GM18519 (cell line): ENCODE data around the gene AFAP1.

Experiments used
- ATAC-seq: cut with Tn5 transposase; IDR thresholded peaks from one replicate; pipeline ENCODE4 v1.9.1; 2021; ENCODE audit warnings: mild to moderate bottlenecking, moderate library complexity; ENCODE audit not compliant: unreplicated experiment, low FRiP score

The AFAP1 gene

DNA sequence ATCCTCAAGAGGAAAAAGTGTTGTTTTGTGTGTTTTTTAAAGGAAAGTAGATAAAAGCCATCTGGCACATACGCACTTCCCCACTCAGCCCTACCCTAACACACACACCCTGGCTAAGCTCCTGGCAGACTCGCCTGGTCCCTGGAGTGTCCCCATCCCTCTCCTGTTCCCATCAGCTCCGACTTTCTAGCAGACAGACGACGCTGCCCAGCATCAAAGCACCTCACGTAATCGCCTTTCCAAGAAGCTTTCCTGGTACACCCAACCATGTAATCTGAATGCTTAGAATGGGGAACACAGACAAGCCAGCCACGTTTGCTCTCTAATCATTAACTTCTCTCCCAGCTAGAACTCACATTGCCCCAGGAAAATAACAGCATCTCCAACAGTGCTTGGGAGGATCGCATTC lies 116.2 kb downstream of the AFAP1 start:
- no peak for ATAC-seq

DNA sequence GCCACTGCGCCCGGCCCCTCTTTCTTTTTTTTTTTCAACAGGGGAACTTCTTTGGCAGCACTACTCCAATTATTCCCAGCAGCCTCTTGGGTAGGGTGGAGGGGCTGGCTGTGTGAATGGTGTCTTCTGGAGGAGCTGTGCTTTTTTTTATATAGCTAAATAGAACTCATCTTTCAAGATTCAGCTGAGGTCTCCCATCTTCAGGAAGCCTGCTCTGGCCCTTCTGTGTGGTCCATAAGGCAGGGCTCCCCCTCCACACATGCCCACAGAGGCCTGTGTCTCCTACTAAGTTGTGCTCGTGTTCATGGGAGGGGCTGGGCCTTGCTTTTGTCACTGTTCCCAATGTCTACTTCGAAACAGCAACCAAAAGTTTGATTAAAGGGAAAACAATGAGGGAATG lies 116.8 kb downstream of the AFAP1 start:
- ATAC-seq = no peak

DNA sequence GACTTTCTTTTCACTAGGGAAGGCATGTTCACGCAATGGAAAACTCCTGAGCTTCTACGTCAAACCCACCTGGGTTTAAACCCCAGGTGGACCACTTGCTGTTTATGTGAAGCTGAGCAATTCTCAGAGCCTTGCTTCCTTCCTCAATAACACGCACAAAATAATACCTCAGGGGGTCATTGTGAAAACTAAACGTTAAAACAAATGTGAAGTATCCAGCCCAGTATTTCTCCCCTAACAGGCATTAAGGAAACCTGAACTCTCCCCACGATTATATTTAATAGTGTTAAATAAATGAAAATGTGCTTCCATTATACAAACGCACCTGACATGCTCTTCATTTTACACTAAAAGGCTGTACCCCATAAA lies 117.5 kb downstream of the AFAP1 start:
- no peak for ATAC-seq

GRCh38 chr4:7821245-7822136 lies 118.2 kb downstream of the AFAP1 start:
- ATAC-seq = no peak

GRCh38 chr4:7820031-7820818 lies 119.4 kb downstream of the AFAP1 start:
- ATAC-seq = no peak

DNA sequence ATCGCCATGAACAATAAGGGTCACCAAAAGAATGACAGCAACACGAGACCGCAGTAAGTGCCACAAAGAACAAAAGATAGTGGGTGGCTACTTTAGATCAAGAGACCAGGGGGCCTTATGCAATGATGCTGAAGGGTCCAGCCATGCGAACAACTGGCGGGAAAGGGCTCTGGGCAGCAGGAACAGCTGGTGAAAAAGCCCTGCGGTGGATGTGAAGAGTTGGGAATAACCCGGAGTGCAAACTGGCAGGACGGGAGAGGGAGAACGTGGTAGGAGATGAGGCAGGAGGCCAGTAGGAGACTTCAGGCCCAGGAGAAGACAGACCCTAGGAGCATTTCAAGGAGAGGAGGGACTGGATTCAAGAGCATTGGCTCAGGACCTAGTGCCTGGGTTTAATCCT lies 120.2 kb downstream of the AFAP1 start:
- ATAC-seq = no peak

DNA sequence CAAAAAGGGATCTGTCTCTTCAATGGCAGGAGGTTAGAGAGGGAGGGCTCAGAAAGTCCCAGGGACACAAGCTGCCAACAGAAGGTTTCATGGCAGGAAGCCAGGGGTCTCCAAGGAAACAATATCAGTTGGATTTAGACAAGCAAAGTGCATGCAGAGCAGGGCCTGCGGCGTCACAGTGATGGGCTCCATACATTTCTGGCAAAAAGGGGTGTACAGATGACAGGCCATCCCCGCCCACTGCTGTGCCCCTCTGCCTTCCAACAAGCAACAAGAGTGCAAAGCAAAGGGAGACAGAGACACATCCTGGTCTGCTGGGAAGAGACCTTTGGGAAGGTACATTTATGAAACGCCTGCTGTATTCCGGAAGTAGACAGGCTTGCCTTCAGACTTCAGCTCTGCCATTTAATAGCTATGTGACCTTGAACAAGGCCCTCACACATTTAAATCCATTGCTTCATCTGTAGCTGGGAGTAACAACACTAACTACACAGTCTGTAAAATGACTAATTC lies 121.2 kb downstream of the AFAP1 start:
- no peak for ATAC-seq

- no peak for ATAC-seq
Measured at GRCh38 chr4:7817877-7818398, 121.7 kb downstream of the AFAP1 start.

GRCh38 chr4:7816771-7817170 lies 122.9 kb downstream of the AFAP1 start:
- no peak for ATAC-seq

- no peak for ATAC-seq
Measured at GRCh38 chr4:7815981-7816380, 123.7 kb downstream of the AFAP1 start.

GRCh38 chr4:7815562-7815961 lies 124.1 kb downstream of the AFAP1 start:
- no peak for ATAC-seq

- no peak for ATAC-seq
Measured at GRCh38 chr4:7814451-7814850, 125.2 kb downstream of the AFAP1 start.

DNA sequence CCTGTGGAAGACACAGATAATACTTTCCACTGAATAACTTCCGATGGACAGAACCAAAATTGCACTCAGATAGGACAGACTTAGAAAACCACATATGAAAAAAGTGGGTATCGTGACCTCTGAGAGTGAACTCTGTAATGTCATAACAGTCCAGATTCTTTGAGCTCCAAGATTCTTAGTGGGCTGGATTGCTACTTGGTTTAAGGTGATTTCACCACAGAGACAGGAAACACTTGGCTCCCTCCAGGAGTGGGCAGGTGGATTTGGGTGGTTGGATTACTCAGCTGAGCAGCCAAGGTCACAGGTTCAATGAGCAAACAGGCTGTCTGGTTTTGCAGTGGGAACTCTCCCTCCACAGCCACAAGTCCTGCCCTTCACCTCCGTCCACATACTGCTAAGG lies 126.0 kb downstream of the AFAP1 start:
- ATAC-seq = no peak

DNA sequence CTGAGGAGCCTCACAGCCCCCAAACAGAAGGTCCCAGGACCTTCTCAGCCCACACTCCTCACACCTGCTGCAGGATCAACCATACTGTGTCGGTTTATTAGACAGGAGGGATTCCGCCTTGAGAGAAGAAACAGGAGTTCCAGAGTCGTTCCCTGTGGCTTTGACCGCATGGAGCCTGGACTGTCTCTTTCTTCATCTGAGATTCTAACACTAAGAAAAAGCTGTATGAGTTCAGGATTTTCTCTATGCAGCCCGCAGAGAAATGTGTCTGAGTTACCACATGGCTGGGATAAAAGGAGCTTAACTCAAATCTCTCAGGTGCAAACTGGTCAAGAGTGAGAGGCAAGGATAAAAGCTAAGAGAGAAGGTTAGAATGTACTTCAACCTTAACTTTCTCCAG lies 126.7 kb downstream of the AFAP1 start:
- no peak for ATAC-seq

DNA sequence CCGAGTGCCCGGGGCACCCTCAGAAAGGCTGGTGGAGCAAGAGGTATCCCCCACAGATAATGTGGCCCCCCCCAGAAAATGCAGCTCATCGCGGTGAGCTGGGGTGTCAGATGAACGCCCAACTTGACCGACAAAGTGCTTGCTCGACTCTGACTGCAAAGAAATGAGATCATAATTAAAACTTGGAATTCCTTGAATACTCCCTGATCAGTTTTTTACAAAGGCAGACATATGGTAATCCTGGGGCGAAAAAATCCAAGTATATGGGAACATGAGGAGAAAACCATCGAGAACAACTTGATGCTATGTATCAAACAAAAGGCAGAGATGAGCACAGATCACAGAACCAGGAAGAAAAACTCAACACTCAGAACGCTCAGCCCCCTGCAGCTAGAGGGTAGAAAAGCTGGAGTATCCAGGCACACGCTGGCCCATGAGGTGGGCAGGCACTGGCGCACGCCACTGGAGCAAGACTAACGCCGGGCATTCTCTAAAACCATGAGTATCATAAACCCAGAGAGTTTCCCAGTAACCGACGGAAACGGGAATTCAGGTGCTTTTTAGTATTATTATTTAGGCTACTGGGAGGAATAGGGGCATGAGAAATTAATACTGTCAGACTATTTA lies 127.3 kb downstream of the AFAP1 start:
- no peak for ATAC-seq

DNA sequence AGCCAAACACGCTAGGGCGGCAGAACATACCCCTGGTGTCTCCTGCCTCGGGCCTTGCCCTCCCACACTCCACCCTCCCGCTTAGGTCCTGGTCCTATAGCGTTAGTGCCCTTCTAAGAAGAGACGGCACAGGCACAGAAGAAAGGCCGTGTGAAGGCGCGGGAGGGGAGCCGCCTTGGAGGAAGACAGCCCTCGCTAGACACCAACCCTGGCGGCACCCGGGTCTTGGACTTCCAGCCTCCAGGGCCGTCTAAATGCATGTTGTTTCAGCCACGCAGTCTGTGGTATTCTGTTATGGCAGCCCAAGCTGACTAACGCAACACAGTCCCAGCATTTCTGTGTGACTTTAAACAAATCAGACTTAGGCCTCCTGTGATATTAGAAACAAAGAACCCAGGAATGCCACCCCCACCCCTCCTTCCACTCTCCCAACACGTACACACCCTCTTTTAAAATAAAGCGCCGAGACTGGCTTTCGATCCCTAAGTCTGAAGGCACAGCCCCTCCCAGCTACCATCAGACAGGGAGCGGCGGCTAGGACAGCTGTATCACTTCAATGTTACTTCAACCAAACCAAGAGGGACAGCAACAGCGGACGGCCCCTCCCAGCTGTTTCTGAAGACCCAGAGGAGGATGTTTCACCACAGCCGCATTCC lies 128.0 kb downstream of the AFAP1 start:
- no peak for ATAC-seq

GRCh38 chr4:7810783-7811535 lies 128.7 kb downstream of the AFAP1 start:
- no peak for ATAC-seq

- no peak for ATAC-seq
Measured at GRCh38 chr4:7808752-7809151, 130.9 kb downstream of the AFAP1 start.

- no peak for ATAC-seq
Measured at GRCh38 chr4:7808181-7808580, 131.5 kb downstream of the AFAP1 start.
